Measurements from ENCODE around the gene SH2B2.

SH2B2 gene

DNA sequence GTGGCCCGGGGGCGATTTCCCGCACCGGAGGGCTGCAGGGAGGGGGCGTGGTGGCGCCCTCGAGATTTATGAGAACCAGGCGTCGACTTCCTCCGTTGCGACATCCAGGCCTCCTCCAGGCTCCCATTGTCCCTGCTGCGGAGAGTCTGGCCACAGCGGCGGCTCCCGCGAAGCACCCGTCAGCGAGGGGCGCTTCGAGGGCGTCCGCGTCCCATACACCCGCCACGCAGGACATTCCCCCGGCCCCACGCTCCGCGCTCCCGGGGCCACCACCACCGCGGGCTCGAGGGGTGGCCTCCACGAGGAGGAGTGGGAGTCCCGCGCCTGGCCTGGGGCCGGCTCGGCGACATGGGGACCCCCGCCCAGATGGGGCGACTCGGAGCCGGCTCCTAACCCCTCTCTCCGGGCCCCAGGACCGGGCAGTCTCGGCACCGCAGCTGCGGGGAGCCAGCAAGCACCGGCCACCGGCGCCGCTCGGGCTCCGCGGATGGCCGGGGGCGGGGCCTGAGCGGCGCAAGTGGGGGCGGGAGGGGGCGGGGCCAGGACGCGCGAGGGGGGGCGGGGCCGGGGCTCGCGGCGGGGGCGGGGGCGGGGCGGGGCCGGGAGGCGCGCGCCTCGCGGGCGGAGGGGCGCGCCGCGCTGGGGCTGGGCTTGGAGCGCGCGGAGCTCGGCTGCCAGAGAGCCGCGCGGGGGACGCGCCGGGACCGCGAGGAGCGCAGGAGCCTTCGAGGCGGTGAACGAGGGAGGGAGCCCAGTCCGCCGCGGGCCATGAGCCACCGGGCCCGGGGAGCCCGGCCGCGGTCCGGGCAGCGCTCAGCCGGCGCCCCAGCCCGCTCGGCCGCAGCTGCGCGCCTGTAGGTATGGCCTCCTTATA lies at the start of gene SH2B2:
Gene SH2B2, plus strand, starts transcription at position 632 of the 874 bp plus-strand sequence. CDS start 13,683 bp downstream, outside the sequence.
- Mint-ChIP-seq H3K27me3 (peaks cover 9% of the 10 kb centered on the region), H3K4me3 (peak within 1 kb of the TSS; percentile 57), H3K36me3 (ENCODE audit: low read depth) (no peaks in the 10 kb centered on the region), H3K9me3 (no peaks in the 10 kb centered on the region), H3K4me1 (ENCODE audit: low read depth) (peaks cover 32% of the 10 kb centered on the region), H3K27ac (no peak within 1 kb of the TSS)

DNA sequence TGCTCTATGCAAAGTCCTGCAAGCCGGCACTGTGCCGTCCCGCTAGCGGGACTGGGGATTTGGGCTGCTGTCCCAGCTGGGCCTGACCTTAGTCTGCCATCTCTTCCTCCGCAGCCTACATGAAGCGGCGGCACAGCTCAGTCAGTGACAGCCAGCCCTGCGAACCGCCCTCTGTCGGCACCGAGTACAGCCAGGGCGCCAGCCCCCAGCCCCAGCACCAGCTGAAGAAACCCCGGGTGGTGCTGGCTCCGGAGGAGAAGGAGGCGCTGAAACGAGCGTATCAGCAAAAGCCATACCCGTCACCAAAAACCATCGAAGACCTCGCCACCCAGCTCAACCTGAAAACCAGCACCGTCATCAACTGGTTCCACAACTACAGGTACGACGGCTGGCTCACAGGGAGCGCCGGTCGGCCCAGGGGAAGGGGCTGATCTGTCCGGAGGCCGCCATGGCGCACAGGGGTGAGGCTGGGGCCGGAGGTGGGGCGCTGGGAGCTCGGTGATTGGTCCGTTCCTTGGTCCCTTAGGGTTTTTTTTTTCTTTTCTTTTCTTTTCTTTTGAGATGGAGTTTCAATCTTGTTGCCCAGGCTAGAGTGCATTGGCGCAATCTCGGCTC lies 47.4 kb upstream of the SH2B2 start:
- Mint-ChIP-seq H3K36me3 (ENCODE audit: low read depth) (peaks cover 5% of the 10 kb centered on the region), H3K4me3 (no peak overlapping the region), H3K9me3 (no peaks in the 10 kb centered on the region), H3K27me3 (no peaks in the 10 kb centered on the region), H3K4me1 (ENCODE audit: low read depth) (no peaks in the 10 kb centered on the region), H3K27ac (no peak overlapping the region)

DNA sequence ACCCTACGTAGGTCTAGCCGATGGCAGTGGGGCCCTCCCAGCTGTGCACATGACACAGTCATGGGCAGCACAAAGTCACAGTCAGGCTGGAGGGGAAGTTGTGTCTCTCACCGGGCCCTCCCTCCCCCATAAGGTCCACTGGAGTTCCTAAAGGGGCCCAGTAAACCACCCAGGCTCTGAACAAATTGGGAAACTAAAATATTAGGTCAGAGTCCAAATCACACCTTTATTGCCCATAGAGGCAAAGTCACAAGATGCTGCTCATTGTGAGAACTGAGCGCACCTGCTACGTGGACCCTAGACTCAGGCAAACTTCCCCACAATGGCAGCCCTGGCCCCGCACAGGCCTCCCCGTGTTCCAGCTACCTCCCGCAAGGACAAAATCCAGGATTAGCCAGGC lies 45.2 kb upstream of the SH2B2 start:
- H3K9me3 Mint-ChIP-seq = no peaks in the 10 kb centered on the region
- no peak overlapping the region for H3K27ac Mint-ChIP-seq
- H3K4me3 Mint-ChIP-seq = no peak overlapping the region
- H3K27me3 Mint-ChIP-seq = no peaks in the 10 kb centered on the region
- peaks cover 4% of the 10 kb centered on the region for H3K36me3 Mint-ChIP-seq (ENCODE audit: low read depth)
- no peaks in the 10 kb centered on the region for H3K4me1 Mint-ChIP-seq (ENCODE audit: low read depth)

DNA sequence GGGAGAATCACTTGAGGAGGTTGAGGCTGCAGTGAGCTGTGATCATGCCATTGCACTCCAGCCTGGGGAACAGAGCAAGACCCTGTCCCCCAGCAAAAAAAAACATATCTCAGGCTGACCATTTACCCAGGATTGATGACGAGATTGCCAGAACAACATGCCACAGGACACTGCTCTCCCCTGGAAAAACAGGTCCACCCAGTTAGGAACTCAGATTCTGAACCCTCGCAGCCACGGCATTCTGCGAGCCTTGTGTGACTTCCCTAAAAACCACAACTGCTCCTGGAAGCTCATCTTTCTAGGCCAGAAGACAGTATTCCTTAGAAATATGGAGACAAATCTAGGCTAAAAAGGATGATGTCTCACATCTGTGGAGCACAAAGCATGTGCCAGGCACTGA lies 42.1 kb upstream of the SH2B2 start:
- Mint-ChIP-seq H3K4me3 (no peak overlapping the region), H3K4me1 (ENCODE audit: low read depth) (no peaks in the 10 kb centered on the region), H3K9me3 (no peaks in the 10 kb centered on the region), H3K27ac (no peak overlapping the region), H3K36me3 (ENCODE audit: low read depth) (peaks cover 12% of the 10 kb centered on the region), H3K27me3 (no peaks in the 10 kb centered on the region)

DNA sequence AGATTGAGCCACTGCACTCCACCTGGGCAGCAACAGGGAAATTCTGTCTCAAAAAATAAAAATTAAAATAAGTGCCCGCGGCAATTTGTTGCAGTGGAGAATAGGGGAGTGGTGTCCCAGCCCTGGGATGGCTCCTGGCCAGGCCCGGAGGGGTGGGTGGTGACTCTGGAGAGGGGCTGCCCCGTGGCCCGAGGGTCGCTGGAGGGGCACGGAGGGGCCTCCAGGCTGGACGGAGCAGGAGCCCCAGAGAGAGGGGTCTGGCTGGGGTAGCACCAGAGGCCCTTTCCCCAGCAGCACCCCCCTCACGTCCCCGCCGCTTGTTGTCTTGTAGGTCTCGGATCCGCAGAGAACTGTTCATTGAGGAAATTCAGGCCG lies 38.6 kb upstream of the SH2B2 start:
- no peaks in the 10 kb centered on the region for H3K27me3 Mint-ChIP-seq
- no peaks in the 10 kb centered on the region for H3K4me1 Mint-ChIP-seq (ENCODE audit: low read depth)
- H3K27ac Mint-ChIP-seq = no peak overlapping the region
- no peaks in the 10 kb centered on the region for H3K9me3 Mint-ChIP-seq
- peaks cover 21% of the 10 kb centered on the region for H3K36me3 Mint-ChIP-seq (ENCODE audit: low read depth)
- H3K4me3 Mint-ChIP-seq = no peak overlapping the region

DNA sequence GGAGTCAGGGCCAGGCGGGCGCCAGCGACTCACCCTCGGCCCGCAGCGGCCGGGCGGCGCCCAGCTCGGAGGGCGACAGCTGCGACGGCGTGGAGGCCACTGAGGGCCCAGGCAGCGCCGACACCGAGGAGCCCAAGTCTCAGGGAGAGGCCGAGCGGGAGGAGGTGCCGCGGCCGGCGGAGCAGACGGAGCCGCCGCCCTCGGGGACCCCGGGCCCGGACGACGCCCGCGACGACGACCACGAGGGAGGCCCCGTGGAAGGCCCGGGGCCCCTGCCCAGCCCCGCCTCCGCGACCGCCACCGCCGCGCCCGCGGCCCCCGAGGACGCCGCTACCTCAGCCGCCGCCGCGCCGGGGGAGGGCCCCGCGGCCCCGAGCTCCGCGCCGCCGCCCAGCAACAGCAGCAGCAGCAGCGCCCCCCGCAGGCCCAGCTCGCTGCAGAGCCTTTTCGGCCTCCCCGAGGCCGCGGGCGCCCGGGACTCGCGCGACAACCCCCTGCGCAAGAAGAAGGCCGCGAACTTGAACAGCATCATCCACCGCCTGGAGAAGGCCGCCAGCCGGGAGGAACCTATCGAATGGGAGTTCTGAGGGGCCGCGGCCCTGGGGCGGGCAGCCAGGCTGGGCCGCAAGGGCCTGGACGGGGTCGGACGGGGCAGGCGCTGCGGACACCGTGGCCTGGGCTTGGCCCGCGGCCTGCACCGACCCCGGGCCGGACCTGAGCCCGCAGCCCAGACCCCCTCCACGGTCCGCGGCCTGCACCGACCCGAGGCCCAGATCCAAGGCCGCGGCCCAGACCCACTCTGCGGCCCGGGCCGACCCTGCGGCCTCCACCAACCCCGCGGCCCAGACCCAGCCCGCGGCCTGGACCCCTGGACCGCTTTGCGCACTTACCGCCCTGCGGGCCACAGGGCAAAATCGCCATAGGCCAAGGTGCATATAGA lies 37.9 kb upstream of the SH2B2 start:
- Mint-ChIP-seq H3K4me3 (no peak overlapping the region), H3K27me3 (no peaks in the 10 kb centered on the region), H3K9me3 (no peaks in the 10 kb centered on the region), H3K4me1 (ENCODE audit: low read depth) (no peaks in the 10 kb centered on the region), H3K36me3 (ENCODE audit: low read depth) (peaks cover 17% of the 10 kb centered on the region), H3K27ac (no peak overlapping the region)

DNA sequence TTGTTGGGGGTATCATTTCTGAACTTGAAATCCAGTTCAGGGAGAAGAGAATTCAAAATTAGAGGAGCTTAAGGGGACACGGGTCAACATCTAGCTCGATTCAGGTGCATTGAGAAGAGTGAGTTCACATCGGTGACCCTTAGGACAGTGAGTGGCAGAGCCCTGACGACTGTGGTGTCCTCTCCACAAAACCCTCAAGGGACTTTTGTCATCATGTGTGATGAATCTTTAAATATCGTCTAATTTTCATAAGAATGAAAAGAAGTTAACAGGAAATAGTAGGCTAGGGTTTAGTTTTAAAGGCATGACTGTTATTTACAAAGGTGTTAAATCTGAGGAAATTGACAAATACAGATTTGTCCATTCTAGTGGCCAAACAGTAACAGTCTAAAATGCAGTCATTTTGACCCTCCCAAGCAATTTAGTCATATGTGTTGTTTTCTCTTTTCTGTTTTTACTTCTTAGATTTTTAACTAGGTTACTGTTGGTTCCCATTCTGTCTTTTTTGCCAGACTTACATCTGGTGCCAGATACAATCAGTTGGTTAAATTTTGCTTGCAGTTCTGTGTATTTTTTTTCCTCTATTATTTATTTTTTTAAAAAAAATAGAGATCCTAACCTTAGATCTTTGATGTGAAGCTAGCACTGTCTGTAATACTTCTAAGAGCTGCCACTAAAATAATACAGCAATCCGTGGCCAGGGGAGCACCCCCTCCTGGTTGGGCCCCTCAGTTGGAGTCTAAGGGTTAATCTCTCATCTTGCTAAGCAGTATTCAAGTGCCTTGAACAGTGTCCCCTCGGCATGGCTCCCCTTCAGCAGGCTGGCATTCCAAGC lies 34.9 kb upstream of the SH2B2 start:
- no peaks in the 10 kb centered on the region for H3K4me1 Mint-ChIP-seq (ENCODE audit: low read depth)
- peaks cover 17% of the 10 kb centered on the region for H3K36me3 Mint-ChIP-seq (ENCODE audit: low read depth)
- H3K4me3 Mint-ChIP-seq = no peak overlapping the region
- no peaks in the 10 kb centered on the region for H3K27me3 Mint-ChIP-seq
- H3K9me3 Mint-ChIP-seq = no peaks in the 10 kb centered on the region
- no peak overlapping the region for H3K27ac Mint-ChIP-seq

DNA sequence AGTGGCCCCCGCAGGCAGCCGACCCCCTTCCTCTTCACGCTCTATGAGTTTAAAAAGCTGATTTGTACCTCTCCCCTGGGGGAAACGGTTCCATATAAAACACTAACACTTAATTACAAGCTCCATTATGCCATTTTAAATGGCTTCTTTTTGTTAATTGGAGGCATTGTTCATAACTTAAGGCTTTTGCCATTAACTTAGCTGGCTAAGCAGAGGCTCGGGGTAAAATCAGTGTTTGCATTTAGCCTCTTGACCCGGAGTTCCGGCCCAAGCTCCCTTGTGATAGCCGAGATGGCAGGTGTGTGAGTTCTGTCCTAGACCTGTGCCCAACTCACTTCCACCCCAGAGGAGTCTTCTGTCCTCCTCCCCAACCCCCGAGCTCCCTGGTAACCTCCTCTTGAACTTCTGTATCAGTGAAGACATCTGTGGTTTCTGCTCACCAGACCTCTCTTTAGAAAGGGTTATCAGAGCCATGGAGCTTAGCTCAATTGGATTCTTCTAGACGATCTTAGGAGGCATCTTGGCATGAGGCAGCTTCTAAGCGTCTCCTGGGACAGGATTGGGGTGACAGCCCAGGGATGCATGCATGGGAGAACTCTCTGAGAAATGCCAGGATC lies 34.2 kb upstream of the SH2B2 start:
- Mint-ChIP-seq H3K4me1 (ENCODE audit: low read depth) (no peaks in the 10 kb centered on the region), H3K4me3 (no peak overlapping the region), H3K36me3 (ENCODE audit: low read depth) (peaks cover 14% of the 10 kb centered on the region), H3K27me3 (no peaks in the 10 kb centered on the region), H3K9me3 (no peaks in the 10 kb centered on the region), H3K27ac (no peak overlapping the region)

DNA sequence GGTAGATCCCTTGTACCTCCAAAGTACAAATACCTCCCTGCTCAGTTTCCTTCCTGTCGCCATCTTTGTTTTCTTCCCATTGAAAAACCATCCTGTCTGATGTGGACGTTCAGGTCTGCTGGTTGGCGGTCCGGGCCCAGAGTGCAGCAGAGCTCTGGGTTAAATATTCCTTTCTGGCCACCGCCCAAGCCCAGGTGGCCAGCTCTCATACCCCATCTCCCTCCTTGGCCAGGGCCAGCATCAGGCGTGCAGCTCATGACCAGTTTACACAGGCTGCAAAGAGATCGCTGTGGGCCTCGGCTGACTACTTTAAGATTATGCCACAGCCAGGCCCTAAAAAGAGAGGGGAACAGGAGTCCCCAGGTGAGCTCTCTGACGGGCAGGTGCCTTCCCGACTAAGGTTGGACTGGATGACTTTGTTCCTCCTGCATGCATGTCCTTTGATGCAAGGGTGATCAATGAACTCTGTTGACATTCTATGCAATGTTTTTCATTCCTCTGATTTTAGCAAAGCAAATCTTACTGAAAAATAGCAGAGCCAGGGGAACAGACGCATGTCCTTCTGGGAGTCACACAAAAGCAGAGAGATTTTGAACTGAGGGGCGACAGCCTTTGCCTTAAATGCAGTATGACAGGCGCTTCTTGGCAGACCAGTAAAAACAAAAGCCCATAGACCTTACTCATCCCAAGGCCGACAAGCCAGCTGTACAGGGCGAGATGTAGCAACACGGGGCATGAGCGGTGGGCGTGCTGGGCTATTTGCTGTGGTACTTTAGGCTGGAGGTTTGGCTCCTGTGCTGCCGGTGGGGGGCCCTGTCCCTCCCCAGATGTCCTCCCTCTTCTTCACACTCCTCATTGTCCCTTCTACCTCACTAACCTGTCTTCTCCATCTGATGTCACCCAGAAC lies 33.3 kb upstream of the SH2B2 start:
- Mint-ChIP-seq H3K27ac (no peak overlapping the region), H3K9me3 (no peaks in the 10 kb centered on the region)

DNA sequence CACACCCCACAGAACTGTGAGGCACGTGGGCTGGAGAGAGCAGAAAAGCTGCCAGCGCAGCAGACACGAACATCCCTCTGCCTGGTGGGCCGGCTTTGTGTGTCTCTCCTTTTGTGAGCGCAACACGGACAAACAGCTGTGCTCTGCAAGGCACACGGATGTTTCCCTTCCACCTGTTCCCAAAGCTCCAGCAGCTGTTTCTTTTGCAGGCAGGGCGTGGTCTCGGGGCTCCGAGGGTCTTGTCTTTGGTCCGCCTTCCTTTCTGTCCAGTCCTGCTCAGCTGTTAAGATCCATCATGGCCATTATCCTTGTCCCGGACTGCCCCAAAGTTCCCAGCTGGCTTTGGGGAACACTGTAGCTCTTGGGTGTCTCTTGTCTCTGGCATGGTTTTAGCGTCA lies 32.7 kb upstream of the SH2B2 start:
- H3K4me1 Mint-ChIP-seq (ENCODE audit: low read depth) = no peaks in the 10 kb centered on the region
- H3K27ac Mint-ChIP-seq = no peak overlapping the region
- H3K4me3 Mint-ChIP-seq = no peak overlapping the region
- H3K9me3 Mint-ChIP-seq = no peaks in the 10 kb centered on the region
- peaks cover 13% of the 10 kb centered on the region for H3K36me3 Mint-ChIP-seq (ENCODE audit: low read depth)
- no peaks in the 10 kb centered on the region for H3K27me3 Mint-ChIP-seq

More for the DNA sequence above, 33.3 kb upstream of the SH2B2 start:
- no peak overlapping the region for H3K4me3 Mint-ChIP-seq
- peaks cover 13% of the 10 kb centered on the region for H3K36me3 Mint-ChIP-seq (ENCODE audit: low read depth)
- no peaks in the 10 kb centered on the region for H3K4me1 Mint-ChIP-seq (ENCODE audit: low read depth)
- no peaks in the 10 kb centered on the region for H3K27me3 Mint-ChIP-seq

DNA sequence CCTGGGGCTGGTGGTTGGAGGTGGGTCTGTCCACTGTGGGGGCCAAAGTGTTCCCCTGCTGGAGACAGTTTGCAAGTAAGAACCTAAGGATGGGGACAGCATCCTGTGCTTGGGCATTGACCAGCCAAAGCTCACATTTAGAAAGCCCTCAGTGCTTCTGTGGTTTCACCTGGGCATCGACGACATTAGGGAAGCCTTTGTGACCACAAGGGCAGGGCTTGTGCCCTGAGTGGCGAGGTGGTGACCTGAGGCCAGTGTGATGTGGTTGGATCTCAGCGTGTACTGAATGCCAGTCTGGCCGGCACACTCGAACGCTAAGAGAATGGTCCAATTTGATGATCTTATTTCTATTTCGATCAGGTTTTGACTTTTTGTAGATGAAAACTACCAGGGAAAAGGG lies 32.1 kb upstream of the SH2B2 start:
- Mint-ChIP-seq H3K27me3 (no peaks in the 10 kb centered on the region), H3K4me3 (no peak overlapping the region), H3K9me3 (no peaks in the 10 kb centered on the region), H3K27ac (no peak overlapping the region), H3K36me3 (ENCODE audit: low read depth) (peaks cover 10% of the 10 kb centered on the region), H3K4me1 (ENCODE audit: low read depth) (no peaks in the 10 kb centered on the region)

DNA sequence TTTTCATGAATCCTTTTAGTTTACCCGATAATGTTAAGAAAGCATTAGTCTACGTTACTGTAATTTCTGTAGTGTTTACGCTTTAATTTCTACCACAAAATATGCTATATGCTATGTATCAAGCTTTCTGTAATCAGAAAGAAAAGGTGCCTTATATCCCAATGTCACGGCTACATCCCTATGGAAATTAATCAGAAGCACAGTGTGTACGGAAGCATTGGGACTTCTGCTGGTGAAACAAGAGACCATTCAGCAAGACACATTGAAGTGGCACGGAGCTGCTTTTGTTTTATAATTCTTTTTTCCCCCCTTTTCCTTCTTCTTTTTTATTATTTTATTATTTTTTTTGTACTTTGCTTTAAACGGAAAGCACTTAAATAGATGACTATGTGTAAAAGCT lies 31.2 kb upstream of the SH2B2 start:
- no peaks in the 10 kb centered on the region for H3K4me1 Mint-ChIP-seq (ENCODE audit: low read depth)
- no peaks in the 10 kb centered on the region for H3K9me3 Mint-ChIP-seq
- peaks cover 2% of the 10 kb centered on the region for H3K36me3 Mint-ChIP-seq (ENCODE audit: low read depth)
- H3K4me3 Mint-ChIP-seq = no peak overlapping the region
- H3K27ac Mint-ChIP-seq = no peak overlapping the region
- H3K27me3 Mint-ChIP-seq = no peaks in the 10 kb centered on the region

DNA sequence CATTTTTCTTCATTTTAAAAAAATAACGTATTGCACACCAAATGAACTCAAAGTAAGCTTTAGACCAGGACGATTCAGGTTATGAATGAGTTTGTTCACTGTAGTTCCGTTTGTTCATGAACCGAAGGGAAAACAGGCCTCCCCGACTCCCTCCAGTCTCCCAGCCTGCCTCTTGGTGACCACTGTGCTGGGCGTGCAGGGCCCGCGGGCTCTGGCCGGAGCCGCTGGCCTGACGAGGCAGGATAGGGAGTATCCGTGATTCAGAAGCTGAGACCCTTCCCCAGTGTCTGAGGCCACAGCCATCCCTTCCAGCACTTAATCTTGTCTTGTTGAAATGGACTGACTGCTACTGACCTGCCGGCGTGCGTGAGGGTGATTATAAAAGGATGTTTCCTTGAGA lies 30.8 kb upstream of the SH2B2 start:
- Mint-ChIP-seq H3K9me3 (no peaks in the 10 kb centered on the region), H3K4me3 (no peak overlapping the region), H3K27me3 (no peaks in the 10 kb centered on the region), H3K4me1 (ENCODE audit: low read depth) (no peaks in the 10 kb centered on the region), H3K27ac (no peak overlapping the region), H3K36me3 (ENCODE audit: low read depth) (no peaks in the 10 kb centered on the region)
